Measurements from ENCODE around the gene DCX.

DNA sequence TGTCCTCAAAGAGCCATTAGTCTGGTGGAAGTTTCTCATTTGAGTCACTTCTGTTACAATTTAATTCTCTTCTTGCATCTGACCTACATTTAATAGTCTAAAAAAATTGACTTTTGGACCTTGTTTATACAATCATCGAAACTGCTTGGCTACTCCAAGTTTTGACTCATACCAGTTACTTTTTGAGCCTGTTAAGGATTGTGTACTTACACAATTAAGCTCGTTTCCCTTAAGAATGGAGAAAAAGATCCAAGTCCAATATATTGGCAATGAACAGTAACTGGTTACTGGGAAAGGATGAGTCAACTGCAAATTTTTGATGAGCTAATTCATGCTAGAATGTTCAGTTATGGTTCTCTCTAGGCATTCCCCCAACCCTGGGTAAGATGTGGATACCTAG lies 58.2 kb downstream of the DCX start:
- TF ChIP-seq, protein P1, sequence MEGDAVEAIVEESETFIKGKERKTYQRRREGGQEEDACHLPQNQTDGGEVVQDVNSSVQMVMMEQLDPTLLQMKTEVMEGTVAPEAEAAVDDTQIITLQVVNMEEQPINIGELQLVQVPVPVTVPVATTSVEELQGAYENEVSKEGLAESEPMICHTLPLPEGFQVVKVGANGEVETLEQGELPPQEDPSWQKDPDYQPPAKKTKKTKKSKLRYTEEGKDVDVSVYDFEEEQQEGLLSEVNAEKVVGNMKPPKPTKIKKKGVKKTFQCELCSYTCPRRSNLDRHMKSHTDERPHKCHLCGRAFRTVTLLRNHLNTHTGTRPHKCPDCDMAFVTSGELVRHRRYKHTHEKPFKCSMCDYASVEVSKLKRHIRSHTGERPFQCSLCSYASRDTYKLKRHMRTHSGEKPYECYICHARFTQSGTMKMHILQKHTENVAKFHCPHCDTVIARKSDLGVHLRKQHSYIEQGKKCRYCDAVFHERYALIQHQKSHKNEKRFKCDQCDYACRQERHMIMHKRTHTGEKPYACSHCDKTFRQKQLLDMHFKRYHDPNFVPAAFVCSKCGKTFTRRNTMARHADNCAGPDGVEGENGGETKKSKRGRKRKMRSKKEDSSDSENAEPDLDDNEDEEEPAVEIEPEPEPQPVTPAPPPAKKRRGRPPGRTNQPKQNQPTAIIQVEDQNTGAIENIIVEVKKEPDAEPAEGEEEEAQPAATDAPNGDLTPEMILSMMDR (IDR thresholded peaks at IDR 0.05), result no peak
- TF ChIP-seq POLR2A (IDR thresholded peaks at IDR 0.05), result no peak

Data from body of pancreas (tissue), 4 donors.